HEK293 (cell line): ENCODE measurements around the gene ARHGEF2.

Experiments
- CTCF ChIA-PET: fragments of 350-600 bp; formaldehyde crosslinking; extraction: SDS; loops from one replicate; lab custom pipeline; 2021; ENCODE audit warnings: antibody characterized with exemption; lab: Yijun Ruan, JAX
- POLR2A ChIA-PET: fragments of 300-600 bp; formaldehyde crosslinking; extraction: SDS; loops from one replicate; lab custom pipeline; 2020; ENCODE audit warnings: antibody characterized with exemption, inconsistent platforms; lab: Yijun Ruan, JAX
- H3K27ac ChIP-seq: fragments of 200-500 bp; sonication (Bioruptor generic); 2 replicates; pipeline ENCODE4 v1.5.1; 2014; ENCODE audit warnings: low read depth, low read length, control low read depth, inconsistent platforms; ENCODE audit errors: extremely low read depth
- H3K36me3 ChIP-seq, 2 experiments: fragments of 200-500 bp in 1 of 2; sonication (Bioruptor generic) in 1 of 2; 1 replicate in 1 of 2; 2 replicates in 1 of 2; pipeline ENCODE4 v1.5.1; 2014 to 2017; ENCODE audit warnings: inconsistent platforms in 2 of 2, low read length in 2 of 2; ENCODE audit not compliant: control insufficient read depth in 2 of 2, insufficient read depth in 1 of 2
- H3K4me1 ChIP-seq: fragments of 200-500 bp; sonication (Bioruptor generic); 2 replicates; pipeline ENCODE4 v1.5.1; 2014; ENCODE audit warnings: mild to moderate bottlenecking, low read length, inconsistent platforms; ENCODE audit not compliant: control insufficient read depth, insufficient read depth
- H3K4me3 ChIP-seq: 2 replicates; pipeline ENCODE4 v1.5.1; 2011; ENCODE audit warnings: low read depth, mild to moderate bottlenecking, control low read depth, low read length, moderate library complexity
- H3K9me3 ChIP-seq: fragments of 200-500 bp; sonication (Bioruptor generic); 2 replicates; pipeline ENCODE4 v1.5.1; 2014; ENCODE audit warnings: low read depth, low read length, inconsistent platforms; ENCODE audit not compliant: control insufficient read depth, insufficient read depth
- BCL11A ChIP-seq: fragments of 450-650 bp; formaldehyde crosslinking; IDR thresholded peaks from 2 replicates; pipeline ENCODE4 v1.5.1; 2016; ENCODE audit warnings: low read depth, missing biosample characterization, missing genetic modification characterization
- CTCF ChIP-seq: fragments of 450-650 bp; formaldehyde crosslinking; IDR thresholded peaks from 2 replicates; pipeline ENCODE4 v1.5.1; 2016; ENCODE audit warnings: missing biosample characterization, missing genetic modification characterization
- HOXA7 ChIP-seq: sonication (generic); formaldehyde crosslinking; IDR thresholded peaks from 2 replicates; pipeline ENCODE4 v1.8.1; 2022; ENCODE audit warnings: missing genetic modification reagents, borderline replicate concordance
- IKZF3 ChIP-seq: fragments of 450-650 bp; IDR thresholded peaks from 2 replicates; pipeline ENCODE4 v1.5.0; 2018; ENCODE audit warnings: missing biosample characterization, mild to moderate bottlenecking, missing genetic modification characterization, moderate library complexity
- OSR2 ChIP-seq: fragments of 450-650 bp; formaldehyde crosslinking; IDR thresholded peaks from 2 replicates; pipeline ENCODE4 v1.5.1; 2016; ENCODE audit warnings: missing biosample characterization, missing genetic modification characterization
- SP3 ChIP-seq: fragments of 450-650 bp; formaldehyde crosslinking; IDR thresholded peaks from 2 replicates; pipeline ENCODE4 v1.5.1; 2016; ENCODE audit warnings: missing biosample characterization, missing genetic modification characterization
- SP7 ChIP-seq: fragments of 450-650 bp; formaldehyde crosslinking; IDR thresholded peaks from 2 replicates; pipeline ENCODE4 v1.5.1; 2016; ENCODE audit warnings: missing biosample characterization, missing genetic modification characterization
- ZBTB17 ChIP-seq: fragments of 450-650 bp; formaldehyde crosslinking; IDR thresholded peaks from 2 replicates; pipeline ENCODE4 v1.5.1; 2016; ENCODE audit warnings: missing biosample characterization, missing genetic modification characterization
- ZBTB7A ChIP-seq: fragments of 450-650 bp; formaldehyde crosslinking; IDR thresholded peaks from 2 replicates; pipeline ENCODE4 v1.5.1; 2016; ENCODE audit warnings: low read depth, missing biosample characterization, missing genetic modification characterization
- ZNF112 ChIP-seq: fragments of 450-650 bp; formaldehyde crosslinking; IDR thresholded peaks from 2 replicates; pipeline ENCODE4 v1.5.0; 2017; ENCODE audit warnings: missing biosample characterization, missing genetic modification characterization
- ZNF114 ChIP-seq: fragments of 450-650 bp; formaldehyde crosslinking; IDR thresholded peaks from 2 replicates; pipeline ENCODE4 v1.5.0; 2017; ENCODE audit warnings: missing biosample characterization, missing genetic modification characterization
- ZNF155 ChIP-seq: fragments of 450-650 bp; formaldehyde crosslinking; IDR thresholded peaks from 2 replicates; pipeline ENCODE4 v1.5.1; 2016; ENCODE audit warnings: missing biosample characterization, missing genetic modification characterization
- ZNF169 ChIP-seq: fragments of 450-650 bp; formaldehyde crosslinking; IDR thresholded peaks from 2 replicates; pipeline ENCODE4 v1.5.1; 2016; ENCODE audit warnings: missing biosample characterization, missing genetic modification characterization
- ZNF239 ChIP-seq: fragments of 450-650 bp; formaldehyde crosslinking; IDR thresholded peaks from 2 replicates; pipeline ENCODE4 v1.5.1; 2016; ENCODE audit warnings: missing biosample characterization, missing genetic modification characterization
- ZNF311 ChIP-seq: fragments of 450-650 bp; formaldehyde crosslinking; IDR thresholded peaks from 2 replicates; pipeline ENCODE4 v1.5.1; 2017; ENCODE audit warnings: missing biosample characterization, missing genetic modification characterization, borderline replicate concordance
- ZNF391 ChIP-seq: fragments of 450-650 bp; formaldehyde crosslinking; IDR thresholded peaks from 2 replicates; pipeline ENCODE4 v1.5.1; 2016; ENCODE audit warnings: low read depth, missing biosample characterization, missing genetic modification characterization, borderline replicate concordance
- ZNF423 ChIP-seq: fragments of 450-650 bp; formaldehyde crosslinking; IDR thresholded peaks from 2 replicates; pipeline ENCODE4 v1.5.1; 2016; ENCODE audit warnings: missing biosample characterization, missing genetic modification characterization
- ZNF555 ChIP-seq: fragments of 450-650 bp; formaldehyde crosslinking; conservative IDR thresholded peaks from 2 replicates; pipeline ENCODE4 v1.5.1; 2017; ENCODE audit warnings: missing biosample characterization, mild to moderate bottlenecking, missing genetic modification characterization, inconsistent platforms
- ZNF658 ChIP-seq: fragments of 450-650 bp; formaldehyde crosslinking; IDR thresholded peaks from 2 replicates; pipeline ENCODE4; 2016; ENCODE audit warnings: missing biosample characterization, missing genetic modification characterization
- ZNF670 ChIP-seq: fragments of 450-650 bp; formaldehyde crosslinking; IDR thresholded peaks from 2 replicates; pipeline ENCODE4 v1.5.1; 2016; ENCODE audit warnings: missing biosample characterization, missing genetic modification characterization, low read depth
- ZNF747 ChIP-seq: fragments of 450-650 bp; formaldehyde crosslinking; IDR thresholded peaks from 2 replicates; pipeline ENCODE4 v1.5.1; 2016; ENCODE audit warnings: missing biosample characterization, missing genetic modification characterization
- ZNF76 ChIP-seq: fragments of 450-650 bp; formaldehyde crosslinking; IDR thresholded peaks from 2 replicates; pipeline ENCODE4; 2016; ENCODE audit warnings: low read depth, missing biosample characterization, missing genetic modification characterization, borderline replicate concordance
- ZNF776 ChIP-seq: fragments of 450-650 bp; formaldehyde crosslinking; IDR thresholded peaks from 2 replicates; pipeline ENCODE4 v1.5.0; 2017; ENCODE audit warnings: missing biosample characterization, missing genetic modification characterization, borderline replicate concordance
- TF ChIP-seq, protein P1 (sequence below): sonication (generic); formaldehyde crosslinking; IDR thresholded peaks from 2 replicates; pipeline ENCODE4 v1.8.1; 2022; ENCODE audit warnings: mild to moderate bottlenecking, moderate library complexity, missing genetic modification reagents

ARHGEF2 gene

GRCh38 chr1:156019946-156020292 is 41.6 kb upstream of the ARHGEF2 start:
- no peaks in the 10 kb centered on the region for H3K4me1 ChIP-seq
- TF ChIP-seq CTCF (tag by site-specific recombination) (no peak), ZNF239 (no peak), ZNF776 (tag by site-specific recombination) (no peak), ZBTB7A (tag by site-specific recombination) (no peak), ZNF423 (tag by site-specific recombination) (no peak), ZNF76 (tag by site-specific recombination) (no peak)
- TF ChIP-seq, all 188 proteins: peak for 0
- peak overlapping the region; percentile 4; the same call in 1 of the 2 replicates for H3K27ac ChIP-seq
- peaks cover 36 to 46% of the 10 kb centered on the region in 2 experiments for H3K36me3 ChIP-seq
- ChIA-PET POLR2A (interaction anchor here (0.5 kb wide), 1 partner anchor 19 kb away, joined by 4 read pairs; no protein-coding TSS in a partner anchor), CTCF (interaction anchor here (0.6 to 1.6 kb wide), 3 partner anchors 44 to 109 kb away, joined by 3 to 4 read pairs (median 4); no protein-coding TSS in a partner anchor)
- peak overlapping the region; percentile 85 for H3K4me3 ChIP-seq
- no peaks in the 10 kb centered on the region for H3K9me3 ChIP-seq

- H3K27ac ChIP-seq = no peak overlapping the region
- TF ChIP-seq HOXA7 (CRISPR knock-in tag) (no peak), ZNF311 (tag by site-specific recombination) (no peak), SP7 (no peak), BCL11A (tag by site-specific recombination) (no peak), IKZF3 (tag by site-specific recombination) (no peak), ZNF670 (tag by site-specific recombination) (no peak), ZNF391 (tag by site-specific recombination) (no peak), ZNF747 (tag by site-specific recombination) (no peak), ZBTB17 (tag by site-specific recombination) (no peak), SP3 (tag by site-specific recombination) (no peak), ZNF155 (tag by site-specific recombination) (no peak), ZNF555 (tag by site-specific recombination) (no peak), OSR2 (tag by site-specific recombination) (no peak), ZNF169 (tag by site-specific recombination) (no peak), ZNF114 (no peak), ZNF112 (tag by site-specific recombination) (no peak), ZNF658 (tag by site-specific recombination) (no peak)
- TF ChIP-seq, protein P1, sequence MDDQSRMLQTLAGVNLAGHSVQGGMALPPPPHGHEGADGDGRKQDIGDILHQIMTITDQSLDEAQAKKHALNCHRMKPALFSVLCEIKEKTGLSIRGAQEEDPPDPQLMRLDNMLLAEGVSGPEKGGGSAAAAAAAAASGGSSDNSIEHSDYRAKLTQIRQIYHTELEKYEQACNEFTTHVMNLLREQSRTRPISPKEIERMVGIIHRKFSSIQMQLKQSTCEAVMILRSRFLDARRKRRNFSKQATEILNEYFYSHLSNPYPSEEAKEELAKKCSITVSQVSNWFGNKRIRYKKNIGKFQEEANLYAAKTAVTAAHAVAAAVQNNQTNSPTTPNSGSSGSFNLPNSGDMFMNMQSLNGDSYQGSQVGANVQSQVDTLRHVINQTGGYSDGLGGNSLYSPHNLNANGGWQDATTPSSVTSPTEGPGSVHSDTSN (CRISPR knock-in tag) = no peak
- no peaks in the 10 kb centered on the region for H3K4me1 ChIP-seq
- H3K4me3 ChIP-seq = no peak overlapping the region
- ChIA-PET CTCF (interaction anchor here (0.6 to 1.2 kb wide), 6 partner anchors 11 to 796 kb away, joined by 3 to 6 read pairs (median 4); no protein-coding TSS in a partner anchor), POLR2A (no interaction called here)
- peaks cover 72 to 93% of the 10 kb centered on the region in 2 experiments for H3K36me3 ChIP-seq
- no peaks in the 10 kb centered on the region for H3K9me3 ChIP-seq
These were observed 36.5 kb upstream of the ARHGEF2 start for GRCh38 chr1:156014829-156015228.
